Medulla oblongata (tissue), 1 donor: ENCODE data around the gene GALC.
A peak's percentile ranks its signal among the peaks of the same experiment; 100 is the strongest.
"Not testable (repeated sequence)": the region's sequence is repeated elsewhere in the genome, so short reads cannot be mapped to it uniquely, and the experiment has no call there.

Source experiments
- DNase-seq: peaks from one replicate; pipeline ENCODE4 v3.0.0-alpha.2; 2015; ENCODE audit errors: extremely low spot score

Gene GALC

GRCh38 chr14:87992718-87993628 lies at the start of gene GALC:
TSS of gene GALC (minus strand) at chr14:87993182. CDS start at chr14:87993164, 18 bp downstream.
- DNase-seq, result peak; percentile 95

- DNase-seq, result no peak
Measured at GRCh38 chr14:88040146-88040545, 47.2 kb upstream of the GALC start.

- no peak for DNase-seq
Measured at GRCh38 chr14:88039197-88039596, 46.2 kb upstream of the GALC start.

- no peak for DNase-seq
Measured at GRCh38 chr14:88037325-88037724, 44.3 kb upstream of the GALC start.

GRCh38 chr14:88036422-88036821 lies 43.4 kb upstream of the GALC start:
- DNase-seq, result no peak

GRCh38 chr14:88034076-88034475 lies 41.1 kb upstream of the GALC start:
- DNase-seq, result no peak

- no peak for DNase-seq
Measured at GRCh38 chr14:88032373-88032772, 39.4 kb upstream of the GALC start.

GRCh38 chr14:88030892-88031291 lies 37.9 kb upstream of the GALC start:
- DNase-seq, result no peak

- peak; percentile 38 for DNase-seq
Measured at GRCh38 chr14:88030079-88030478, 37.1 kb upstream of the GALC start.

GRCh38 chr14:88029500-88029899 lies 36.5 kb upstream of the GALC start:
- DNase-seq, result no peak

- no peak for DNase-seq
Measured at GRCh38 chr14:88026890-88027289, 33.9 kb upstream of the GALC start.

GRCh38 chr14:88025313-88025712 lies 32.3 kb upstream of the GALC start:
- no peak for DNase-seq

GRCh38 chr14:88024252-88025086 lies 31.5 kb upstream of the GALC start:
- not testable (repeated sequence) for DNase-seq

GRCh38 chr14:88023658-88024187 lies 30.7 kb upstream of the GALC start:
- DNase-seq, result no peak

GRCh38 chr14:88017535-88017934 lies 24.6 kb upstream of the GALC start:
- DNase-seq, result no peak

GRCh38 chr14:88016768-88017167 lies 23.8 kb upstream of the GALC start:
- DNase-seq, result no peak

GRCh38 chr14:88013750-88014349 lies 20.9 kb upstream of the GALC start:
- DNase-seq, result peak; percentile 90

- DNase-seq, result no peak
Measured at GRCh38 chr14:88012495-88012894, 19.5 kb upstream of the GALC start.

GRCh38 chr14:88010331-88010730 lies 17.3 kb upstream of the GALC start:
- DNase-seq, result no peak

GRCh38 chr14:88009486-88009885 lies 16.5 kb upstream of the GALC start:
- no peak for DNase-seq

GRCh38 chr14:88008039-88008742 lies 15.2 kb upstream of the GALC start:
- no peak for DNase-seq
